Epithelial cell of esophagus (primary cell): ENCODE data around the gene ACVR2B.

ENCODE experiments used
- DNase-seq: peaks from one replicate; pipeline ENCODE4 v3.0.0; 2010; ENCODE audit warnings: low read depth
- H3K4me3 ChIP-seq: 2 replicates; pipeline ENCODE4 v1.5.1; 2011; ENCODE audit warnings: mild to moderate bottlenecking, low read length, control low read depth
- TF ChIP-seq, protein P1 (sequence below): IDR thresholded peaks from 2 replicates; pipeline ENCODE4 v1.5.1; 2011; ENCODE audit warnings: low read depth, mild to moderate bottlenecking, low read length, control low read depth, inconsistent platforms; ENCODE audit not compliant: insufficient read depth; ENCODE audit errors: missing control alignments

Gene ACVR2B

DNA sequence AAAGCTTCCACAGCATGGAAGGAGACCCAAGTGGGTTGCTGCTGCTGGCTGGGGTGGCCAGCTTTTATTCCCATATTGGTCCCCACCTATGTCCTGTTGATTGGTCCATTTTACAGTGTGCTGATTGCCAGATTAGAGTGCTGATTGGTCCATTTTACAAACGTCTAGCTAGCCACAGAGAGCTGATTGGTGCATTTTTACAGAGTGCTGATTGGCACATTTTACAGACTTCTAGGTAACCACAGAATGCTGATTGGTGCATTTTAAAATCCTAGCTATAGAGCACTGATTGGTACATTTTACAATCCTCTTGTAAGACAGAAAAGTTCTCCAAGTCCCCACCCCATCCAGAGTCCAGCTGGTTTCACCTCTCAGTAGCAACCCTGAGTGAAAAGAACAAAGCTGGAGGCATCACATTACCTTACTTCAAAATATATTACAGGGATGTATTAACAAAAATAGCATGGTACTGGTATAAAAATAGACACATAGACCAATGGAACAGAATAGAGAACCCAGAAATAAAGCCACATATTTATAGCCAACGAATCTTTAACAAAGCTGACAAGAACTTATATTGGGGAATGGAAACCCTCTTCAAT, 7.5 kb upstream of the ACVR2B start:
- no peak overlapping the region for H3K4me3 ChIP-seq
- TF ChIP-seq, protein P1, sequence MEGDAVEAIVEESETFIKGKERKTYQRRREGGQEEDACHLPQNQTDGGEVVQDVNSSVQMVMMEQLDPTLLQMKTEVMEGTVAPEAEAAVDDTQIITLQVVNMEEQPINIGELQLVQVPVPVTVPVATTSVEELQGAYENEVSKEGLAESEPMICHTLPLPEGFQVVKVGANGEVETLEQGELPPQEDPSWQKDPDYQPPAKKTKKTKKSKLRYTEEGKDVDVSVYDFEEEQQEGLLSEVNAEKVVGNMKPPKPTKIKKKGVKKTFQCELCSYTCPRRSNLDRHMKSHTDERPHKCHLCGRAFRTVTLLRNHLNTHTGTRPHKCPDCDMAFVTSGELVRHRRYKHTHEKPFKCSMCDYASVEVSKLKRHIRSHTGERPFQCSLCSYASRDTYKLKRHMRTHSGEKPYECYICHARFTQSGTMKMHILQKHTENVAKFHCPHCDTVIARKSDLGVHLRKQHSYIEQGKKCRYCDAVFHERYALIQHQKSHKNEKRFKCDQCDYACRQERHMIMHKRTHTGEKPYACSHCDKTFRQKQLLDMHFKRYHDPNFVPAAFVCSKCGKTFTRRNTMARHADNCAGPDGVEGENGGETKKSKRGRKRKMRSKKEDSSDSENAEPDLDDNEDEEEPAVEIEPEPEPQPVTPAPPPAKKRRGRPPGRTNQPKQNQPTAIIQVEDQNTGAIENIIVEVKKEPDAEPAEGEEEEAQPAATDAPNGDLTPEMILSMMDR, result no peak
- no peak for DNase-seq

DNA sequence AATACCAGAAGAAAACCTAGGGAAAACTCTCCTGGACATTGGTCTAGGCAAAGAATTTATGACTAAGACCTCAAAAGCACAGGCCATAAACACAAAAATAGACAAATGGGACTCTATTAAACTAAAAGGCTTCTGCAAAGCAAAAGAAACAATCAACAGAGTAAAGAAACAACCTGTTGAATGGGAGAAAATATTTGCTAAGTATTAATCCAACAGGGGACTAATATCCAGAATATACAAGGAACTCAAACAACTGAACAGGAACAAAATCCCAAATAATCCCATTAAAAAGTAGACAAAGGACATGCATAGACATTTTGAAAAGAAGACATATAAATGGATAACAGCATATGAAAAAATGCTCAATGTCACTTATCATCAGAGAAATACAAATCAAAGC, 6.9 kb upstream of the ACVR2B start:
- H3K4me3 ChIP-seq, result no peak overlapping the region
- TF ChIP-seq, protein P1, result no peak
- no peak for DNase-seq

DNA sequence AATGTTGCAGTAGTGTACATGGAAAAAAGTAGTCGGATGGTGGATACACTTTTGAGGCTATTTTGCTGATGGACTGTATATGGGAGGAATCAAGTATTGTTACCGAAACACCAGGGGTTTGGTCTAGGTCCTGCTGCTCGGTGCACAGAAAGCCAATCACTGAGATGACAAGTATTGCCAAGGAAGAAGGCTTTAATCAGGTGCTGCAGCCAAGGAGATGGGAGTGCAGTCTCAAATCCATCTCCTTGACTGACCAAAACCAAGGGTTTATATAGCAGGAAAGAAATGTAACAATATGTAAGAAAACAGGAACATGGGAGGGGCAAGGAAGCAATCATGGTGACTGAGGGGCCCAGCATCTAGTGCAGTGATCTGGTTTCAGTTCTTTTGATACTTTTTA, 2.8 kb upstream of the ACVR2B start:
- DNase-seq, result no peak
- TF ChIP-seq, protein P1, result no peak
- H3K4me3 ChIP-seq, result no peak overlapping the region

DNA sequence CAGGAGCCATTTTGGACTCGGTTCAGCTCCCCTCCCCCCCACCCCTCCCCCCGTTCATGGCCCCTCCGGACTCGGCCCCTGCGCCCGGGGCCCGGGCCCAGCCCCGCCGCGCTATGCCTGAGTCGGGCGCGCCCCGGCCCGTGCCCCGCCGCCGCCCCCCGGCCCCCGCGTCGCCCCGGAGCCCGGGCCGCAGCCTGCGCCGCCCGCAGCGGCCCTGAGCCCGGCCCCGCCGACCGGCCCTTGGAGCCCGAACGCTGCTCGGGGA, 155 bp downstream of the ACVR2B start:
- peak overlapping the region; percentile 61 for H3K4me3 ChIP-seq
- TF ChIP-seq, protein P1, result no peak
- DNase-seq, result no peak

DNA sequence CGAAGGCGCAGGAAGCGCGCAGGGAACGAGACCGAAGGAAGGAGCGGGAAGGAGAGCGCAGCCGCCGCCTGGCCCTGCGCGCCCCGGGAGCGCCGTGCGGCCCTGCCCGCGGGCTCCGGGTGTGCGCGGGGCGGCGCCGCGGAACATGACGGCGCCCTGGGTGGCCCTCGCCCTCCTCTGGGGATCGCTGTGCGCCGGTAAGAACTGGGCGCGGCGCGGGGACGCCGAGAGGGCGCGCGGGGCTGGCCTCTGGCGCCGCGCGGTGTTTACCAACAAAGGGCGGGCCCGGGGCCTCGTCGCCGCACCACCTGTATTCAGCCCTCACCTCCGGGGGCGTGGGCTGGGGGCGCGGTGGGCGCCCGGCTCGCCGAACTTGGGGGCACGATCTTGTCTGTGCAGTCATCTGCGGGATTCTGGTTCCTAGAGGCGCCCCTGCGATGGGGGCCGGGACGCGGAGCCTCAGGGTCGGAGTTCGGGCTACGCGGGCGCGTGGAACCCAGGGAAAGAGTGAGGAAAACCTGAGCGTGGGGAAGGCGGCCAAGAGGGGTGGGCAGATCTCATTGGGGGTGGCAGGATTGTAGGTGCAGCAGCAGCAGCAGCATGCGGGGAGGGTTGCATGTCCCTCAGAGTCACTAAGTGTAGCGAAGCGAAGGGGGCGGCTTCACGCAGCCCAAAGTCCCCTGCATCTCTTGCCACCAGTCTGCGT, 641 bp downstream of the ACVR2B start:
- H3K4me3 ChIP-seq, result peak overlapping the region; percentile 61
- peak; percentile 56 for DNase-seq
- TF ChIP-seq, protein P1, result no peak

DNA sequence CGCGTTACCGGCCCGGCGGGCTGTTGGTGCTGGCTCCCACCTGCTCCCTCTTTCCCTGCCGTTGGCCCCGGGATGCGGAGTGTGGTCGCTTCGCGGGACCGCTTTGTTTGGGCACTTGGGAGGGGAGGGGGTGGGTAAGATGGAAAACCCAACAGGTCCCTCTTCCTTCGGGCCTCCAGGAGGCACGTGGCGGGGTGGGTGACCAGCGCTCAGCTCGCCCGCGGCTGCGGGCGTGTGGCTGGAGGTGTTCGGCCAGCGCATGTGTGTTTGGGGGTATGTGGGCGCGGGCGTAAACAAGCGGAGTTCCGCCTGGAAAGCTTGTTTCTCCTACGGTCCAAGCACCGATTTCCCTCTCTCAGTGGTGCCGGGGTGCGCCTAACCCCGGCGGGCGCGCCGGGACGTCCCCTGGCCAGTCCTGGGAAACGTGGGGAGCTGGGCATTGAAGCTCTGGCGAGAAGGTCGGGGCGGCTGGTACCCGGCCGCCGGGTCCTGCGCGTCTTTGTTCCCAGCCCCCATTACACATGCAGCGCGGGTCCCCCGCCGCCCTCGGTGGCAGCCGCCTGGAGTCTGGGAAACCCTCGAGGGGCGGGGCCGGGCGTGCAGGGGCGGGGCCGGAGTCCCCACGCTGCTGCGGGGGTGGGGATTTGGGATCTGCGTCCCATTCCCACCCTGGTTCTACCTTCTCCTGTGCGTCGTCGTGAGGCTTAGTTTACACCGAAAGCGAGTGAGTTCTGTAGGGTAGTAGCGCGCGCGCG, 1.4 kb downstream of the ACVR2B start:
- DNase-seq, result peak; percentile 71
- TF ChIP-seq, protein P1, result no peak
- H3K4me3 ChIP-seq, result peak overlapping the region; percentile 61
